SK-N-MC (cell line): Measurements from ENCODE around the gene B4GALT7.

Source experiments
- EZH2 ChIP-seq: fragments of 200-600 bp; sonication (generic); IDR thresholded peaks from one replicate; pipeline ENCODE4 v1.6.1; 2017; ENCODE audit warnings: antibody characterized with exemption
- FOXP2 ChIP-seq: optimal IDR thresholded peaks from 2 replicates; pipeline ENCODE3; 2011; ENCODE audit warnings: mild to moderate bottlenecking, moderate library complexity; ENCODE audit not compliant: insufficient read depth; ENCODE audit errors: extremely low read length, control extremely low read depth
- POLR2AphosphoS5 ChIP-seq: IDR thresholded peaks from 2 replicates; pipeline ENCODE4 v1.6.1; 2012; ENCODE audit warnings: mild to moderate bottlenecking, low read depth, low read length, borderline replicate concordance

GRCh38 chr5:177598477-177598876 is 1.5 kb upstream of the B4GALT7 start:
- TF ChIP-seq POLR2AphosphoS5, result no peak
- no peak for TF ChIP-seq EZH2
- no peak for TF ChIP-seq FOXP2
